GM04504 (cell line): ENCODE data around the gene SLC30A9.
A peak's percentile ranks its signal among the peaks of the same experiment; 100 is the strongest.

Experiments used
- DNase-seq: peaks from one replicate; pipeline ENCODE4 v3.0.0-alpha.2; 2012; ENCODE audit warnings: low read depth

Gene SLC30A9

GRCh38 chr4:41999321-41999720, 9.0 kb downstream of the SLC30A9 start:
- no peak for DNase-seq

DNA sequence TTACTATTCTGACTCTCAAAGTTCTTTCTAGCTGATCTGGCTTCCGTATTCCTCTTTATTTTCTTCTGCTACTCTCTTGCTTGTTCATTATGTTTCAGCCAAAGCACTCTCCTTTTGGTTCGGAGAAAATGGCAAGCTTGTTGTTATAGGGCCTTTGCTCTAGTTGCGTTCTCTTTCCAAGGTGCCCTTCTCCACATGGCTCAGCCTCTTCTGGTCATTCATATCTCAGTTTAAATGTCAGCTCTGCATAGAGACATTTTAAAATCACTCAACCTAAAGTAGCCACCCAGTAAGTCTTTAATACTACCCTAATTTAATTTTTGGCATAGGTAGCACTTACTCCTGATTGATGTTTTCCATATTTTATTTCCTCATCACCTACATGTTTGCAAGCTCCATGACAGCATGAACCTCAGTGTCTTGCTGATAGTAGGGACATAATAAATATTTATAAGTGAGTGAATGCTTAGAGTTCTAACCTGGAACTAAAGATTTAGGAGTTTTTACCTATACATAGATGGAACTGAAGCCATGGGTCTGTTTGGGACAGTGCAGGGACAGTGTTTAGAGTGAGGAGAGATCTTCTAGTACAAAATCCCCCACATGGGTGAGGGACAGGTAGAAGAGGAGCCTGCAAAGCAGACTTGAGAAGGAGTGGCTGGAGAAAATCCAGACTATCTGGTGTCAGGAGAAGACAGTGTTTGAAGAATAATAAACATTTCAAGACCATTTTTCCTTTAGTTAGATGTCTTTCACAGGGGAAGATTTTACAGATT, 17.9 kb downstream of the SLC30A9 start:
- no peak for DNase-seq

GRCh38 chr4:42015438-42015837, 25.1 kb downstream of the SLC30A9 start:
- no peak for DNase-seq

DNA sequence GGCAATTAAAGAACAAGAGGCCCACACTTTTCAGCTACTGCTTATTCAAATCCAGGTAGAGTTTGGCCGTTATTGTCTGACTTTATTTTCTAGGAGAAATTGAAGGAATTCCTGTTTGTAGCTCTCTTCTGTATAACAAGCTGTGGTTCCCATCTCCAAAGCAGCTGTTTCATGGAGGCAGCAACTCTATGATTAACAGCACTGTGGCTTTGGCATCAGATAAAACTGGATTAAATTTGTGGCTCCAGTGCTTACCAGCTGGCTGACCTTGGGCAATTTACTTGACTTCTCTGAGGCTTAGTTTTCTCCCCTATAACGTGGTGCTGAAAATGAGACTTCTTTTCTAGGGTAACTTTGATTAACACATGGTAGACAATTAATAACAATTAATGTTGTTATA, 28.1 kb downstream of the SLC30A9 start:
- DNase-seq = no peak

DNA sequence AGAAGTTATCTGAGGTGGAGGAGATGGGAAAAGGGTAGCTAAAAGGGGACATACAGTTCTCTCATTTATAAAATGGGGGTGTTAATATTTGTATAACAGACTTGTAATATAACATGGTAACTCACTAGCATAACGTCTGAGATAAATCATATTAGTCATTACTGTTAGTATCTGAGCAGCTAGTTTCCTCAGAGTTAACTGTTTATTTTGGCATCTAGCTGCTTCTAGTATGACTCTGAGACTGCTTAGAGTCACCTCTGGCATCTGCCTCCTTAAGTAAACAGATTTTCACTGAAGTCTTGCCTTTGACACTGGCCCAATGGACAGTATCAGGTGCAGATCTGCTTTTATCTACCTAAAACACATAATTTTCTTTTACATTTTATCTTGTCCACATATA, 58.1 kb downstream of the SLC30A9 start:
- peak; percentile 10 for DNase-seq

DNA sequence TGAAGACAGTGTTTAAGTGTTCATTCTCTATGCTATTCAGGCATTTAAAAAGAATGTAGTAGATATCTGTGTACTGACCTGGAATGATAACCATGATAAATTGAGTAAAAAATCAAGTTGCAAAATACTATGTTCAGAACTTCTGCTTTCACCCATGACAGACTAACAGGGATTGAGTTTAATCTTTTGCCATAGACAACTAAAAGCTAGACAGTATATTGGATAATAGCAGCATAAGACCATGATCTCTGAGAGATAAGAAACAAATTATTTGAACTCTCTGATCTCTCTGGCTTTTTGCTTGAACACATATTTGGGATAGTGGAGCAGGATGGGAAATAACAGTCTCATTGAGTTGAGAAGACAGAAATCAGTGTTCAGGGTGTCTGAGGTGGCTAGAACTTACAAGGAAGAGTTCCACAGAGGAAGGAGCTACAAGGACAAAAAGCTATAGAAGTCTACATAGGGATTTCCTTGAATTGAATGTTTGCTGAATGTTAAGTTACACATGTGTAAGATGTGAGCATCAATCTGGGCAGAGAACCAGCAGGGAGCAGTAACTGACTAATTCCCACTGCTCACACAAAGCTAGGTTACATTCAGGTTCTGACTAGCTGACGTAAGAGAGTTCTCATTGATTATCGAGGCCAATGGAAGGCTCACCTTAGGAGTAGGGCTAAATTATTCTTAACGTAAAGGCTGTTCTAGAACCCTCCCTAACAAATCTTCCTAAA, 60.4 kb downstream of the SLC30A9 start:
- DNase-seq = no peak

- DNase-seq = no peak
These were observed 76.1 kb downstream of the SLC30A9 start for GRCh38 chr4:42066402-42066801.

DNA sequence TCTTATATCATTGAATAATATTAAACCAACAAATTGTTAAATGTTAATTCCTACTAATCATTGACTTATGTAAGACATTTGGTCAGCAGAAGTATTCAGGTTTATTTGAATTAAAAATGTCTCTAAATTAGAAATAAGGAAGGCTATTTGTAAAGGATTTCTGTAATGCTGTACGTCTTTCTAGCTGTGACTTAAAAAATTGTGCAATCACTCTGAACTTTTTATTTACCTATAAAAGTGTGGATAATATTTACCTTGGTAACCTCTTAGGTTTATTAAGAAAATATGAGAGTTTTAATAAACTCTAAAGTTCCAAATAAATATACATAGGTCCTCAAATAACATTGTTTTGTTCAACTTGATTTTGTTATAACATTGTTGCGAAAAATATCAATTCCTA, 76.9 kb downstream of the SLC30A9 start:
- DNase-seq = no peak

DNA sequence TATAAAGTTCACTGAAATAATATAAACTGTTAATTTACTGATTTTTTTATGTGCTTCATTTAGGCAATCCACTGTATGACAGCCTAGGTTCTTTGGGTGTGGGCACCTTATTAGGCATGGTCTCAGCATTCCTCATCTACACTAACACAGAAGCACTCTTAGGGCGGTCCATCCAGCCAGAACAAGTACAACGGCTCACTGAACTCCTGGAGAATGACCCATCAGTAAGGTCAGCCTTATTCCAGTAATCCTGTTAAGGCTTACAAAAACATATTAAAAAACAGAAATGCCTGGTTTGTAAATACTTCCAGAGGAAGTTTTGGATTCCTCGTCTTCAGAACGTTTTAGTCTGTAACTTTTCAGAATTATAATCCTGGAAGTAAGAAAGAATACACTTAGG, 80.1 kb downstream of the SLC30A9 start:
- DNase-seq = no peak

DNA sequence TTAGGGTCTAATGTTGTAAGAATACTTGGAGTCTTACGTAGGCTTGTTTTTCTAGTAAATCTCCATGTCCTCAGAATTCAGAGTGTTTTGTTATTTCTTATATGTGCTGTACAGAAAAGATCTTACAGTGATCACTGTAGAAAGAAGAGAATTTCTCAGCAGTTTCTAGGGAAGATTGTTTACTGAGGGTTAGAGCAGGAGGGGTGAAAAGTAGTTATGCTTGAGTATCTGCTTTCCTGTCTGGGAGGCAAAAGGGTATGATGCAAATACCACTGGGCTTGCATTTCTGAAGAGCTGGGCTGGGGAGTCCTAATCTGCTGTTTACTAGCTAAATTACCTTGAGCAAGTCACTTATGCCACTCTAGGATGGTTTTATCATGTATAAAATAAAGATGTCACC, 84.0 kb downstream of the SLC30A9 start:
- no peak for DNase-seq

DNA sequence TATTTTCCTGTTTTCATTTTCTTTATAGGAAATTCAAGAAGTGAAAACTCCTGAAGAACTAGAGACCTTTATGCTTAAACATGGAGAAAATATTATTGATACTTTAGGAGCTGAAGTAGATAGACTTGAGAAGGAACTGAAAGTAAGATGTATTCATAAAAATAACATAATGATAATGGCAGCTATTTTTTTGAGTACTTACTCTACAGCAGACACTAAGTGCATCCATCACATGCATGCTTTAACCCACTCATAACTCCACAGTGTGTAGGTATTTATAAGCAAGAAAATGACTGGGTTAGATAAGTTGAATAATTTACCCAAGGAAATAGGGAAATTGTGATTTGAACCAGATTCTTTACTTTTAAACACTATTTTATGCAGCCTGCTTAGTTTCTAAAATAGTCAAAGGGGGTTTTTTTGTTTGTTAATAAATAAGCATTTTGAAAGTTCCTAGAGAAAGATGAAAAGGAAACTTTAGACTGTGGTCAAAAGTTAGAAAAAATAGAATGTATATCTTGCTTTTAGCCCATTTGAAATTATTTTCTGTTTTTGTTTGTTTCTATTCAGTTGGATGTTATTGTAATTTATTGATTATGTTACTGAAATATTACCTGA, 88.0 kb downstream of the SLC30A9 start:
- DNase-seq = no peak

DNA sequence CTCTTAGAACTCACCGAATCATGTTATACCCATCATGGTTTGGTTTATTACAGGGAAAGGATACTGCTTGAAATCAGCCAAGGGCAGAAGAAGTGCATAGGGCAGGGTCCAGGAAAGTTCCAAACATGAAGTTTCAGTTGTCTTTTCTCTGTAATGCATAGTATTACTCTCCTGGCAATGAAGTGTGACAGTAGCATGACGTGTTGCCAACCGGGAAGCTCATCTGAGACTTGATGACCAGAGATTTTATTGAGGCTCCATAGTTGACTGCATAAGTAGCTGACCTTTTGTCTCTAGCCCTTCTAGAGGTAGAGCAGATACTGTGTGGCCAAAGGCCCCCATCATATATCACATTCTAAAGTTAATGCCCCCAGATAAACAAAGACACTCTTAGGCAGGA, 90.0 kb downstream of the SLC30A9 start:
- DNase-seq = no peak

GRCh38 chr4:42083816-42084215, 93.5 kb downstream of the SLC30A9 start:
- no peak for DNase-seq

- DNase-seq = no peak
These were observed 98.1 kb downstream of the SLC30A9 start for GRCh38 chr4:42088386-42088785.

DNA sequence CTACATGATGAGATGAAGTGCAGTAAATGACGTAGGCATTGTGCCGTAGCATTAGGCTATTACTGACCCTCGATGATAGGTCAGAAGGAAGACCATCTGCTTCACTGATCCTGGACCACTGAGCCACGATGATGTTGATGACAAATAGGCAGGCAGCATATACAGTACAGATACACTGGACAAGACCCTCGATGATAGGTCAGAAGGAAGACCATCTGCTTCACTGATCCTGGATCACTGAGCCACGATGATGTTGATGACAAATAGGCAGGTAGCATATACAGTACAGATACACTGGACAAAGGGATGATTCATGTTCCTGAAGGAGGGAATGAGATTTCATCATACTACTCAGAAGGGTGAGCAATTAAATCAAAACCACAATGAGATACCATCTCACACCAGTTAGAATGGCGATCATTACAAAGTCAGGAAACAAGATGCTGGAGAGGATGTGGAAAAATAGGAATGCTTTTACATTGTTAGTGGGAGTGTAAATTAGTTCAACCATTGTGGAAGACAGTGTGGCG, 111.2 kb downstream of the SLC30A9 start:
- no peak for DNase-seq

DNA sequence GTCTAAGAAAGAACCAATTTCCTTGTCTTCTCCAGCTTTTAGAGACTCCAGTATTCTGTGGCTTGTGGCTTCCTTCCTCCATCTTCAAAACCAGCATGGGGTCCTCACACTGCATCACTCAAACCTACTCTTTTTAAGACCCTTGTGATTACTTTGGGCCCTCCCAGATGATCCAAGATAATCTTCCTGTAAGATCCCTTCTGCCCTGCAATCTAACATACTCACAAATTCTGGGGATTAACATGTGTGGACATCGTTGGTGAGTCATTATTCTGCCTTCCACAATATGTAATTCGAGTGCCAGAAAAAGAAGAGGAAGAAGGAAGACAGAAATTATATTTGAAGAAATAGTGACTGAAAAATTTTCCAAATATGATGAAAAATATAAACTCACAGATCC, 114.2 kb downstream of the SLC30A9 start:
- no peak for DNase-seq

DNA sequence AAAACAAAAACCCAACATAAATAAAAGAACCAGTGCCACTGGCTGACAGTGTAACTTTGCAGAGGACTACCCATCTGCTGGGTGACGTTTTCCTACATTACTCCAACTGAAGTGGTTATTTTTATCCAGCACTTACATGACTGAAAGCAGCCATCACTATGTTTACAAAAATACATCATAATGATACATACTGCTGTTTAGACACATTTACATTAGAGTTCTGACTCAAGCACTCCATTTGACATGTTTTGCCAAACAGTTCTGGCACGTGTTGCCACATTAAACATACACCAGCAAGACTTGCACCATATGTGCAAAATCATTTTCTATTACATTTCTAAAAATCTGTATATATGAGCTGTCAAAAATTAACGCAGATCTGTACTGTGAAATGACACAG, 122.5 kb downstream of the SLC30A9 start:
- DNase-seq = no peak

DNA sequence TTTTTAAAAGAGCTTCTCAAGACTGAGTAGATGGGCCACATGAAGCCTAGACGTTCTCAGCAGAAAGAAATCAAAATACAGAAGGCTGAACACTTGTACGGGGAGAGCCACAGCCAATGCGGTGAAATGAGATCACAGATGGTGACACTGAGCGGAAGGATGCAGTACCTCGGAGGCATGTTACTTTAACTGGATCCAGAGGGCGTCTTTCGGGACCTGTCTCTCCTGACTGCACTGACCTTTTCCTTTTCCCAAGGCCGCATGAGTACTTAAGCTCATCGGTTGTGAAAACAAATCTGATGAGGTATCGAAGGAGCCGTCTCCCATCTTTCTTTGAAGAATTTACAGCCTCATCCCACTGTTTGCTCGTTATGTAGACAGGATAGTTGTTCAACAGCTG, 129.6 kb downstream of the SLC30A9 start:
- no peak for DNase-seq

GRCh38 chr4:42122237-42122636, 131.9 kb downstream of the SLC30A9 start:
- DNase-seq = no peak

DNA sequence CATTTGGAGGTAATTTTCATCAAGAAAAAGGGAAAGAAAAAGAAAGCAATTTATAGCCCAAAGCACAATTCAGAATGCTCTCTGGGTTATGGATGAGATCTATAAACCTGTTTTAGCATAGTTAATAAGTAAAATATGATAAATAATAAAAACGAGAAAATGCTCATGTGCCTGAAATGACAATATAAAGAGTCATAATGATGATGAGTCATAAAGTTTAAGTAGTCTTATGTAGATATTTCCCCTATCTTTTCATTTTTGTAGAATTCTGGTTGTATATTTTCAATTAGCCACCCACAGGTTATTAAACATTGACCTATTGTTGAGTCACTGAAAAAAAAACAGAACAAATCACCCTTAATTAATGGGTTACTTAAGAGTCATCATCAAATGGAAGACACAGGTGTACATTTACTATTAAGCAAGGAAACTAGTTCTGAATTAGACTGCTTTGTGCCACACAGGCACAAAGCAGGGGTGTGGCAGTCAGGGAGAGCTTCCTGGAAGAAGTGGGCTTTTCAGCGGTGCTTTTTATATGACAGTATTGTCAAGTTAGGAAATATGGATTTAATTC, 132.8 kb downstream of the SLC30A9 start:
- DNase-seq = no peak

- DNase-seq = no peak
These were observed 141.8 kb downstream of the SLC30A9 start for GRCh38 chr4:42132099-42132498.

DNA sequence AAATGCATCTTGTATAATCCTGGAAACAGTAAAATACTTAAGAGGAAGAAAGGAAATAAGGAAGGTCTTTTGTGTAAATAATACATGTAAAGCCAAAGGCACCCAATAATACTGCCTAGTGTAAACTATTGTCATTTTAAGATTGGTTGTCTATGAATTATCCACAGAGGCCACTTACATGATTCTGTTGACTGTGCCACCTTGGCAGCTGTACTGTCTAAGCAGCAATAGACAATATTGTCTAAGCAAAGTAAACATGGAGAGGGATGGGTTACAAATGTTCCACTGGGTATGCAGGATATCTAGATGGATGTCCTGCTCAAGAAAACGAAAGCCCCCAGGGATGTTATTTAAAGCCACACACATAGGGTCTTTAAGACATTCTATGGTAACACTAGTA, 142.7 kb downstream of the SLC30A9 start:
- no peak for DNase-seq

DNA sequence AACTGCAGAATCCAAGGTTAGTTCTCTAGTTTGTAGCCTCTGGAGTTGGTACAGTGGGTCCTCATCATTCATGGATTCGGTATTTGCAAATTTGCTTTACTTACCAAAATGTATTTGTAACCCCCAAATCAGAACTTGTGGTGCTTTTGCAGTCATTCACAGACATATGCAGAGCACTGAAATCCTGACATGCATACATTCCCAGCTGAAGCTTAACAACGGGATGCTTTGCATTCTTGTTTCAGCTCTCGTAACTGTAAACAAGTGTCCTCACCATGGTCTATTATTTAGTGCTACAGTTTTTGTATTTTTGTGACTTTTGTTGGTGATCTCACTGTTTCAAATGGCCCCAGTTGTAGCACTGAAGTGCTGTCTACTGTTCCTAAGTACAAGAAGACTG, 146.0 kb downstream of the SLC30A9 start:
- no peak for DNase-seq
